MM.1S (cell line): ENCODE results near the gene FZR1.
"Not testable (repeated sequence)": the region's sequence is repeated elsewhere in the genome, so short reads cannot be mapped to it uniquely, and the experiment has no call there.

Experiments
- DNase-seq: peaks from one replicate; pipeline ENCODE4 v3.0.0-alpha.2; 2015
- H2AFZ ChIP-seq: fragments of 300-600 bp; sonication (generic); 2 replicates; pipeline ENCODE4 v1.6.0; 2016; ENCODE audit warnings: antibody characterized with exemption, low read length
- H3F3A ChIP-seq: fragments of 300-600 bp; sonication (generic); 2 replicates; pipeline ENCODE4 v1.6.1; 2016; ENCODE audit warnings: mild to moderate bottlenecking, antibody characterized with exemption, low read length, moderate library complexity, mixed read lengths; ENCODE audit not compliant: insufficient read depth
- H3K27ac ChIP-seq: fragments of 300-600 bp; sonication (generic); 2 replicates; pipeline ENCODE4 v1.5.1; 2016; ENCODE audit warnings: mild to moderate bottlenecking, low read length
- H3K27me3 ChIP-seq: fragments of 300-600 bp; sonication (generic); replicated peaks from 2 replicates; pipeline ENCODE4 v1.6.0; 2016; ENCODE audit warnings: low read length; ENCODE audit not compliant: insufficient read depth
- H3K36me3 ChIP-seq: fragments of 300-600 bp; sonication (generic); replicated peaks from 2 replicates; pipeline ENCODE4 v1.6.1; 2016; ENCODE audit warnings: mild to moderate bottlenecking, low read length, mixed read lengths; ENCODE audit not compliant: insufficient read depth
- H3K4me1 ChIP-seq: fragments of 300-600 bp; sonication (generic); 2 replicates; pipeline ENCODE4 v1.6.1; 2016; ENCODE audit warnings: low read length, mixed read lengths
- H3K4me2 ChIP-seq: fragments of 300-600 bp; sonication (generic); 2 replicates; pipeline ENCODE4 v1.6.0; 2016; ENCODE audit warnings: low read depth, low read length
- H3K4me3 ChIP-seq: fragments of 300-600 bp; sonication (generic); 2 replicates; pipeline ENCODE4 v1.5.1; 2016; ENCODE audit warnings: low read length, mixed read lengths
- H3K79me2 ChIP-seq: fragments of 300-600 bp; sonication (generic); 2 replicates; pipeline ENCODE4 v1.6.1; 2016; ENCODE audit warnings: mixed run types, low read length, mixed read lengths
- H3K9ac ChIP-seq: fragments of 300-600 bp; sonication (generic); 2 replicates; pipeline ENCODE4 v1.6.1; 2016; ENCODE audit warnings: low read length, mixed read lengths
- H3K9me2 ChIP-seq: fragments of 300-600 bp; sonication (generic); replicated peaks from 2 replicates; pipeline ENCODE4 v1.6.1; 2016; ENCODE audit warnings: mild to moderate bottlenecking, low read length, mixed read lengths; ENCODE audit not compliant: insufficient read depth
- H3K9me3 ChIP-seq: fragments of 300-600 bp; sonication (generic); replicated peaks from 2 replicates; pipeline ENCODE4 v1.6.1; 2016; ENCODE audit warnings: mild to moderate bottlenecking, low read length, mixed read lengths; ENCODE audit not compliant: insufficient read depth
- H4K20me1 ChIP-seq: fragments of 300-600 bp; sonication (generic); 2 replicates; pipeline ENCODE4 v1.6.1; 2016; ENCODE audit warnings: mild to moderate bottlenecking, low read length, moderate library complexity, mixed read lengths; ENCODE audit not compliant: insufficient read depth
- CTCF ChIP-seq: fragments of 300-600 bp; sonication (generic); IDR thresholded peaks from 2 replicates; pipeline ENCODE4 v1.5.1; 2016; ENCODE audit warnings: antibody characterized with exemption, low read length, mixed read lengths
- EZH2 ChIP-seq: fragments of 300-600 bp; sonication (generic); optimal IDR thresholded peaks from 2 replicates; pipeline ENCODE3; 2017; ENCODE audit warnings: low read depth, mild to moderate bottlenecking, antibody characterized with exemption, low read length, mixed read lengths
- EZH2phosphoT487 ChIP-seq: fragments of 300-600 bp; sonication (generic); IDR thresholded peaks from 2 replicates; pipeline ENCODE4 v1.6.1; 2018; ENCODE audit warnings: antibody characterized with exemption, low read length

Gene FZR1

GRCh38 chr19:3504735-3505134 is 1.4 kb upstream of the FZR1 start:
- Histone ChIP-seq H3K79me2 (peaks cover 43% of the 10 kb centered on the region), H3K9ac (no peak overlapping the region), H2AFZ (no peak overlapping the region), H3K9me2 (no peaks in the 10 kb centered on the region), H3K4me2 (peak overlapping the region; percentile 72; the same call in 1 of the 2 replicates), H3F3A (no peaks in the 10 kb centered on the region), H4K20me1 (no peaks in the 10 kb centered on the region), H3K4me1 (peaks cover 7% of the 10 kb centered on the region), H3K9me3 (no peaks in the 10 kb centered on the region), H3K4me3 (no peak overlapping the region), H3K36me3 (no peaks in the 10 kb centered on the region), H3K27ac (no peak overlapping the region), H3K27me3 (no peaks in the 10 kb centered on the region)
- no peak for DNase-seq
- TF ChIP-seq EZH2phosphoT487 (no peak), EZH2 (no peak), CTCF (no peak)

DNA sequence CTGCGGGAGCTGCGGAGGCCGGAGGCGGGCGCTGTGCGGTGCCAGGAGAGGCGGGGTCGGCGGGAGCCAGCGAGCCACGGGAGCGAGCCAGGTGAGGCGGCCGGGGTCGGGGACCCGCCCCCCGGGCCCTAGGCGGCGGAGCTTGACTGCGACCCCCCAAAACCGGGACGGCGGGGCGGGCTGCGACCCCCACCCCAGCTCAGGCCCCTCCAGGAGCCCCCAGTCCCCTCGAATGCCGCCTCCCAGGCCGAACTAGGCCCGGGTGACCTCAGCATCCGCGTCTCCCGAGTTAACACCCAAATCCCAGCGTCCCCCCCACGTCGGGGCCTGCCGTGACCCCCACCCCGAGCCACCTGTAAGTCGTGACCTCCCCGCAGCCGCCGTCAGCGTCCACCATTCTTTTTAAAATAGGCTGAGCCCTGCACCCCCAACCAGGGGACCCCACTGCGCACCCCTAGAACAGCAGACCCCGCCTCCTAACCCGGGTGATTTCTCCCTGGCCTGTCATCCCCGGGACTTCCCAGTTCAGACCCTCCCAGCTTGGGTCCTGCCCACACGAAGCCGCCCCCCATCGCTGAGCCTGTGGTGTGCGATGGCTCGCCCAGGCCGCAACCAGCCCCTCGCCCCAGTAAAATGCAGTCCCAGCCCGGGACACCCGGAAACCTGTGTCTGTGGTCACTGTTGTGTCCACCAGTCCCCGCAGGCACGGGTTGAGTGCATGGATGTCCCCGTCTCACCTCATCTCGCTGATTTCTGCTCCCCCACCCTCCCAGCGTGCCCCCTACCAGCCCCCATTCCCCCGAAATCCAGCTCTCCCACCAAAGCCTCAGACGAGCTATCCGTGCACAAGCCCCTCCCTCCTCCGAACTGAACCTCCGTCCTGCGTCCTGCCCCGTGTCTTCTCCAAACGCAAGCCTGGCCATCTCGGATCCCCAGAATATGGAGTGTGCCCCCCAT is 551 bp downstream of the FZR1 start:
- no peaks in the 10 kb centered on the region for H4K20me1 ChIP-seq
- H3K36me3 ChIP-seq, result no peaks in the 10 kb centered on the region
- no peaks in the 10 kb centered on the region for H3K27me3 ChIP-seq
- H3K4me1 ChIP-seq, result peaks cover 6% of the 10 kb centered on the region
- DNase-seq, result peak; percentile 17
- no peak for TF ChIP-seq EZH2
- no peak for TF ChIP-seq CTCF
- TF ChIP-seq EZH2phosphoT487, result no peak
- H3K4me3 ChIP-seq, result peak overlapping the region; percentile 93
- H3K27ac ChIP-seq, result peak overlapping the region; percentile 21; the same call in 1 of the 2 replicates
- H3K4me2 ChIP-seq, result peak overlapping the region; percentile 64
- no peaks in the 10 kb centered on the region for H3K9me3 ChIP-seq
- H2AFZ ChIP-seq, result peak overlapping the region; percentile 76
- peaks cover 54% of the 10 kb centered on the region for H3K79me2 ChIP-seq
- H3F3A ChIP-seq, result no peaks in the 10 kb centered on the region
- no peaks in the 10 kb centered on the region for H3K9me2 ChIP-seq
- peak overlapping the region; percentile 94 for H3K9ac ChIP-seq

GRCh38 chr19:3507371-3508120 is 1.4 kb downstream of the FZR1 start:
- H3K4me3 ChIP-seq, result peak overlapping the region; percentile 93
- H3K79me2 ChIP-seq, result peaks cover 63% of the 10 kb centered on the region
- H3F3A ChIP-seq, result no peaks in the 10 kb centered on the region
- H2AFZ ChIP-seq, result no peak overlapping the region
- H3K9me3 ChIP-seq, result no peaks in the 10 kb centered on the region
- no peaks in the 10 kb centered on the region for H4K20me1 ChIP-seq
- no peak overlapping the region for H3K27ac ChIP-seq
- no peaks in the 10 kb centered on the region for H3K9me2 ChIP-seq
- H3K9ac ChIP-seq, result peak overlapping the region; percentile 94; the same call in 1 of the 2 replicates
- no peaks in the 10 kb centered on the region for H3K27me3 ChIP-seq
- TF ChIP-seq EZH2phosphoT487 (no peak), EZH2 (no peak), CTCF (no peak)
- H3K36me3 ChIP-seq, result no peaks in the 10 kb centered on the region
- no peak for DNase-seq
- peaks cover 6% of the 10 kb centered on the region for H3K4me1 ChIP-seq
- peak overlapping the region; percentile 64 for H3K4me2 ChIP-seq

- H2AFZ ChIP-seq, H3K36me3 ChIP-seq, H3K9me3 ChIP-seq, H3K4me1 ChIP-seq, H3K9ac ChIP-seq, H3K27me3 ChIP-seq, H3K4me3 ChIP-seq, H3F3A ChIP-seq, H4K20me1 ChIP-seq, H3K9me2 ChIP-seq, DNase-seq, H3K4me2 ChIP-seq, H3K27ac ChIP-seq: not testable (repeated sequence)
- H3K79me2 ChIP-seq, result peaks cover 69% of the 10 kb centered on the region
These were observed 2.1 kb downstream of the FZR1 start for GRCh38 chr19:3508121-3508661.
